K562 (cell line): ENCODE data around the gene ROBO1. TPM values are rescaled to one million over a fixed set of nuclear protein-coding genes. Genes with fewer than 3 reads are reported as not detected.

Source experiments
- ATAC-seq: fragments of 200-7000 bp; cut with Tn5 transposase; 3 replicates; pipeline ENCODE4 v1.9.1; 2020; ENCODE audit warnings: moderate library complexity
- BruUV-seq: library from RNA; stranded (reverse); fragments of 400-500 nt; replicated peaks from 2 replicates; lab custom pipeline; 2021; lab: Mats Ljungman, UMichigan
- CTCF ChIA-PET: fragments of 300-600 bp; formaldehyde crosslinking; extraction: SDS; loops from one replicate; lab custom pipeline; 2021; ENCODE audit warnings: low intra/inter-chr PET ratio; lab: Yijun Ruan, JAX
- POLR2A ChIA-PET: fragments of 300-600, 350-650 bp; sonication (Branson Sonifier 250); formaldehyde crosslinking; extraction: SDS; loops from one replicate; lab custom pipeline; 2021; ENCODE audit warnings: antibody characterized with exemption, inconsistent platforms; lab: Yijun Ruan, JAX
- DNase-seq, 4 experiments: peaks; one replicate each; pipeline versions ENCODE4 v3.0.0 to v3.0.0-alpha.2; 2011 to 2018; ENCODE audit warnings: low spot score in 3 of 4, mixed read lengths in 3 of 4; ENCODE audit errors: extremely low read depth in 1 of 4
- FAIRE-seq: peaks from 2 replicates; lab custom pipeline; 2011; peaks lifted over from hg19 to GRCh38; lab: Jason Lieb, UNC
- H2AFZ ChIP-seq: 2 replicates; pipeline ENCODE4 v1.6.0; 2011; ENCODE audit warnings: low read depth, low read length, control low read depth, inconsistent platforms
- H3K27ac ChIP-seq: fragments of 200-600 bp; 3 replicates; pipeline ENCODE4 v1.8.0; 2011; ENCODE audit warnings: low read depth, mild to moderate bottlenecking, control low read depth, inconsistent platforms, low read length, moderate library complexity, mixed read lengths; ENCODE audit errors: extremely low read depth
- H3K27me3 ChIP-seq, 2 experiments: fragments of 300-600 bp in 1 of 2; 2 replicates in 1 of 2; 3 replicates in 1 of 2; pipeline versions ENCODE4 v1.6.0 to v1.8.0; 2011; ENCODE audit warnings: inconsistent platforms in 2 of 2, low read length in 2 of 2, mild to moderate bottlenecking in 1 of 2, mixed read lengths in 1 of 2, moderate library complexity in 1 of 2; ENCODE audit not compliant: control insufficient read depth in 2 of 2, insufficient read depth in 2 of 2
- H3K36me3 ChIP-seq: fragments of 300-600 bp; 3 replicates; pipeline ENCODE4 v1.8.0; 2011; ENCODE audit warnings: mild to moderate bottlenecking, low read length, inconsistent platforms; ENCODE audit not compliant: control insufficient read depth, insufficient read depth
- H3K4me1 ChIP-seq, 2 experiments: fragments of 200-600 bp in 1 of 2; replicated peaks in 1 of 2; 2 replicates in 1 of 2; 3 replicates in 1 of 2; pipeline versions ENCODE4 v1.5.1 to v1.8.0; 2011; ENCODE audit warnings: inconsistent platforms in 2 of 2, low read length in 2 of 2, mild to moderate bottlenecking in 1 of 2, mixed read lengths in 1 of 2, moderate library complexity in 1 of 2; ENCODE audit not compliant: control insufficient read depth in 2 of 2, insufficient read depth in 2 of 2
- H3K4me2 ChIP-seq: 2 replicates; pipeline ENCODE4 v1.6.1; 2011; ENCODE audit warnings: low read length, control low read depth, inconsistent platforms, mixed read lengths; ENCODE audit not compliant: insufficient read depth
- H3K4me3 ChIP-seq: fragments of 200-600 bp; sonication (generic), shearing (Covaris generic); 2 replicates; pipeline ENCODE4 v1.5.1; 2016; ENCODE audit warnings: control low read depth, inconsistent platforms
- H3K79me2 ChIP-seq: fragments of 200-600 bp; 3 replicates; pipeline ENCODE4 v1.8.0; 2011; ENCODE audit warnings: low read length, inconsistent platforms; ENCODE audit not compliant: control insufficient read depth, insufficient read depth
- H3K9ac ChIP-seq, 2 experiments: 2 replicates each; pipeline versions ENCODE4 v1.6.0 to v1.6.1; 2011; ENCODE audit warnings: low read depth in 2 of 2, low read length in 2 of 2, control low read depth in 1 of 2, inconsistent platforms in 1 of 2, mild to moderate bottlenecking in 1 of 2, mixed read lengths in 1 of 2; ENCODE audit not compliant: insufficient read depth in 1 of 2
- H3K9me1 ChIP-seq: one replicate; pipeline ENCODE4 v1.6.0; 2011; ENCODE audit warnings: inconsistent platforms, mild to moderate bottlenecking, low read length, moderate library complexity; ENCODE audit not compliant: control insufficient read depth, insufficient read depth
- H3K9me3 ChIP-seq: replicated peaks from 2 replicates; pipeline ENCODE4 v1.5.1; 2011; ENCODE audit warnings: low read depth, low read length, inconsistent platforms; ENCODE audit not compliant: control insufficient read depth, insufficient read depth
- H4K20me1 ChIP-seq: replicated peaks from 2 replicates; pipeline ENCODE4 v1.6.1; 2011; ENCODE audit warnings: low read length, inconsistent platforms, mixed read lengths; ENCODE audit not compliant: control insufficient read depth, insufficient read depth
- ARHGAP35 ChIP-seq: fragments of 450-650 bp; IDR thresholded peaks from 2 replicates; pipeline ENCODE4 v1.6.1; 2018; ENCODE audit not compliant: partially characterized antibody
- E2F4 ChIP-seq: sonication (generic); formaldehyde crosslinking; IDR thresholded peaks from 2 replicates; pipeline ENCODE4 v1.8.0; 2022; ENCODE audit warnings: mild to moderate bottlenecking, low read depth, missing genetic modification reagents
- ELF1 ChIP-seq: fragments of 200-800 bp; sonication (Bioruptor generic); IDR thresholded peaks from 2 replicates; pipeline ENCODE4 v1.6.1; 2016; ENCODE audit warnings: missing genetic modification characterization, missing compliant biosample characterization
- GTF2F1 ChIP-seq: IDR thresholded peaks from 2 replicates; pipeline ENCODE4 v1.6.1; 2011; ENCODE audit warnings: low read depth, low read length, improper control_type of control experiment
- HMBOX1 ChIP-seq: sonication (generic); IDR thresholded peaks from 2 replicates; pipeline ENCODE4 v1.6.1; 2016
- MTF1 ChIP-seq: fragments of 250-450 bp; sonication (Bioruptor Pico); IDR thresholded peaks from 2 replicates; pipeline ENCODE4 v1.9.0; 2021; ENCODE audit warnings: moderate library complexity, mild to moderate bottlenecking, inconsistent platforms, borderline replicate concordance
- NR3C1 ChIP-seq: sonication (generic); formaldehyde crosslinking; IDR thresholded peaks from 2 replicates; pipeline ENCODE4 v1.8.1; 2022; ENCODE audit warnings: missing genetic modification reagents
- PRMT5 ChIP-seq: sonication (generic); formaldehyde crosslinking; IDR thresholded peaks from 2 replicates; pipeline ENCODE4 v1.5.0; 2020; ENCODE audit warnings: missing genetic modification reagents
- RBM39 ChIP-seq: fragments of 200-400 bp; formaldehyde crosslinking; optimal IDR thresholded peaks from 2 replicates; pipeline ENCODE3; 2018; ENCODE audit warnings: low read depth, low read length
- RFX7 ChIP-seq: fragments of 250-450 bp; sonication (Bioruptor Pico); IDR thresholded peaks from 2 replicates; pipeline ENCODE4 v1.5.1; 2021; ENCODE audit warnings: mild to moderate bottlenecking
- SREBF1 ChIP-seq: fragments of 150-350 bp; IDR thresholded peaks from 2 replicates; pipeline ENCODE4 v1.6.1; 2014; ENCODE audit warnings: antibody characterized with exemption, low read depth, low read length, borderline replicate concordance
- XRCC3 ChIP-seq: fragments of 450-650 bp; IDR thresholded peaks from 2 replicates; pipeline ENCODE4 v1.6.1; 2017; ENCODE audit warnings: mild to moderate bottlenecking, moderate library complexity
- ZFP1 ChIP-seq: fragments of 450-650 bp; formaldehyde crosslinking; IDR thresholded peaks from 2 replicates; pipeline ENCODE4 v1.4.0; 2020; ENCODE audit warnings: mild to moderate bottlenecking, mixed read lengths
- ZNF121 ChIP-seq: sonication (generic); formaldehyde crosslinking; conservative IDR thresholded peaks from 2 replicates; pipeline ENCODE4 v1.8.0; 2022; ENCODE audit warnings: missing genetic modification reagents
- ZNF217 ChIP-seq: sonication (generic); formaldehyde crosslinking; IDR thresholded peaks from 2 replicates; pipeline ENCODE4 v1.8.0; 2022; ENCODE audit warnings: mild to moderate bottlenecking, missing genetic modification reagents
- ZNF408 ChIP-seq: fragments of 250-450 bp; sonication (Bioruptor Pico); IDR thresholded peaks from 2 replicates; pipeline ENCODE4 v1.4.0; 2020; ENCODE audit warnings: low read depth, mild to moderate bottlenecking, moderate library complexity
- ZNF696 ChIP-seq: fragments of 250-450 bp; sonication (Bioruptor Pico); conservative IDR thresholded peaks from 2 replicates; pipeline ENCODE4 v1.4.0; 2020; ENCODE audit warnings: mild to moderate bottlenecking, moderate library complexity
- ZNF778 ChIP-seq: fragments of 450-650 bp; formaldehyde crosslinking; IDR thresholded peaks from 2 replicates; pipeline ENCODE4 v1.4.0; 2020; ENCODE audit warnings: mild to moderate bottlenecking, moderate library complexity
- ZNF830 ChIP-seq: fragments of 250-450 bp; sonication (Bioruptor Pico); IDR thresholded peaks from 2 replicates; pipeline ENCODE4 v1.5.0; 2021; ENCODE audit warnings: mild to moderate bottlenecking
- WGBS: fragments of 100-300 bp; shearing (Covaris generic); methylation state at CpG from one replicate; pipeline ENCODE4 v1.1.6; 2016; ENCODE audit warnings: low coverage, mixed read lengths; ENCODE audit not compliant: insufficient coverage; ENCODE audit errors: missing lambda C conversion rate; 5-methylcytosine and 5-hydroxymethylcytosine counted together
- in situ Hi-C: fragments of 300-500 bp; cut with MboI; formaldehyde crosslinking; loops from 4 replicates; pipeline ENCODE4 v1.15.0; 2018; ENCODE audit warnings: inconsistent platforms, mixed read lengths
- intact Hi-C: fragments of 100-400 bp; cut with micrococcal nuclease; formaldehyde crosslinking; loops from 2 replicates; pipeline ENCODE4 v1.14.2; 2022
- polyA plus RNA-seq, 8 experiments: library from polyadenylated mRNA; depleted of rRNA in 4 of 8; stranded (reverse) in 5 of 8; unstranded in 3 of 8; fragments of >200 nt; fragmentation: Nextera tagmentation in 2 of 8; fragmentation: Illumina TruSeq in 1 of 8; extraction: Ambion mirVana in 2 of 8; extraction: Trizol in 1 of 8; gene quantifications; 2 replicates each; pipeline versions ENCODE4 v1.2.1 to v1.2.3, GENCODE V29; 2011 to 2014; ENCODE audit warnings: inconsistent platforms in 1 of 8, missing spikeins in 1 of 8
- total RNA-seq, 7 experiments: library from RNA; depleted of rRNA in 6 of 7; stranded (reverse); fragments of >200 nt in 6 of 7; fragmentation: Illumina TruSeq in 2 of 7; extraction: Trizol in 2 of 7; gene quantifications; 2 replicates each; pipeline versions ENCODE4 v1.2.1 to v1.2.3, GENCODE V29; 2011 to 2021; ENCODE audit warnings: low replicate concordance in 1 of 7
- TF ChIP-seq, protein P1 (sequence below): fragments of 250-450 bp; sonication (Bioruptor Pico); IDR thresholded peaks from 2 replicates; pipeline ENCODE4 v1.9.0; 2021; ENCODE audit warnings: mild to moderate bottlenecking

ROBO1 gene
- total and polyA plus RNA-seq, 9 of the 15 experiments (the other 6 are each of a cell fraction or from before 2014, with no cell fraction given) = 0.01 to 0.53 (median 0.17) TPM; not detected in 5

DNA sequence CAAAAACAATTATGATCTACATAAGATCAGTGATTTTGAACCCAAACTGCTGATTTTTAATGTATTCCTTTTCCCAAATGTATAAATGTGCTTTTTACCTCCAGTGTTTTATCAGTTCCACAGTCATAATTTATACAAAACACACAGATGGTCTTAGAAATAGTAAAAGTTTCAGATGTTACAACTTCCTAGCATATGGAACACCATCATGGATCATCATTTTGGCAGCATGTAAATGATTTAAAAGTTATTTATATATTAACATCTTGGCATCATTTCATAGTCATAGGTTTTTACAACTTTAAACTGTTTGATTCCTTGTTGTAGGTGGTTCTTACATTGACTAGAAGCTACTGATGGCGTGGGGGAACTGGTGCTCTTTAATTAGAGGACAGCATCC, 1025.3 kb downstream of the ROBO1 start (continued):
- TF ChIP-seq MTF1 (CRISPR knock-in tag) = no peak

- BruUV-seq = no TSS peak
- Histone ChIP-seq H3K4me3 (no peak overlapping the region), H3K9ac (no peak overlapping the region), H3K9me1 (no peaks in the 10 kb centered on the region), H3K4me2 (no peak overlapping the region), H3K9me3 (no peaks in the 10 kb centered on the region), H2AFZ (no peak overlapping the region), H3K79me2 (no peaks in the 10 kb centered on the region), H3K27me3 (no peaks in the 10 kb centered on the region), H3K27ac (no peak overlapping the region), H3K36me3 (no peaks in the 10 kb centered on the region), H3K4me1 (no peaks in the 10 kb centered on the region; a peak in 1 of 5 replicates), H4K20me1 (no peaks in the 10 kb centered on the region)
- ChIA-PET CTCF (no interaction called here), POLR2A (no interaction called here)
- in situ Hi-C loops (no loop called here), intact Hi-C loops (no loop called here)
- no peak for ATAC-seq
- no peak for FAIRE-seq
- TF ChIP-seq ELF1 (tag) (no peak), ZNF778 (CRISPR knock-in tag) (no peak), E2F4 (CRISPR knock-in tag) (no peak), ARHGAP35 (no peak), RFX7 (CRISPR knock-in tag) (no peak), HMBOX1 (no peak), NR3C1 (CRISPR knock-in tag) (no peak), ZNF830 (CRISPR knock-in tag) (no peak), SREBF1 (no peak), ZFP1 (CRISPR knock-in tag) (no peak), ZNF217 (CRISPR knock-in tag) (no peak), RBM39 (no peak), XRCC3 (no peak), ZNF696 (CRISPR knock-in tag) (no peak), PRMT5 (CRISPR knock-in tag) (no peak), GTF2F1 (no peak), ZNF408 (no peak), ZNF121 (CRISPR knock-in tag) (no peak)
- TF ChIP-seq, protein P1, sequence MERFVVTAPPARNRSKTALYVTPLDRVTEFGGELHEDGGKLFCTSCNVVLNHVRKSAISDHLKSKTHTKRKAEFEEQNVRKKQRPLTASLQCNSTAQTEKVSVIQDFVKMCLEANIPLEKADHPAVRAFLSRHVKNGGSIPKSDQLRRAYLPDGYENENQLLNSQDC (CRISPR knock-in tag) = no peak
- no peak for DNase-seq
- WGBS = 4% methylated on average over 2 of the region's 2 CpGs
Observed at GRCh38 chr3:78742041-78742440, 1025.8 kb downstream of the ROBO1 start.
